ENCODE results near the gene GPR156.

Gene GPR156

GRCh38 chr3:120196333-120196732 lies 88.7 kb downstream of the GPR156 start:
- DNase-seq (ENCODE audit: low spot score): no peak

GRCh38 chr3:120193554-120193953 lies 91.5 kb downstream of the GPR156 start:
- DNase-seq (ENCODE audit: low spot score): no peak

- DNase-seq (ENCODE audit: low spot score): no peak
Observed at GRCh38 chr3:120192579-120192978, 92.4 kb downstream of the GPR156 start.

- DNase-seq (ENCODE audit: low spot score): no peak
Observed at GRCh38 chr3:120192159-120192558, 92.9 kb downstream of the GPR156 start.

- peak; percentile 40 for DNase-seq (ENCODE audit: low spot score)
Observed at GRCh38 chr3:120182613-120183511, 102.2 kb downstream of the GPR156 start.

GRCh38 chr3:120181632-120182031 lies 103.4 kb downstream of the GPR156 start:
- no peak for DNase-seq (ENCODE audit: low spot score)

GRCh38 chr3:120180731-120181412 lies 104.2 kb downstream of the GPR156 start:
- DNase-seq (ENCODE audit: low spot score): no peak

GRCh38 chr3:120177707-120178306 lies 107.2 kb downstream of the GPR156 start:
- DNase-seq (ENCODE audit: low spot score): no peak

- DNase-seq (ENCODE audit: low spot score): peak; percentile 86
Observed at GRCh38 chr3:120177151-120177550, 107.9 kb downstream of the GPR156 start.

- no peak for DNase-seq (ENCODE audit: low spot score)
Observed at GRCh38 chr3:120174811-120175539, 110.0 kb downstream of the GPR156 start.

- DNase-seq (ENCODE audit: low spot score): no peak
Observed at GRCh38 chr3:120173056-120173675, 111.9 kb downstream of the GPR156 start.

- DNase-seq (ENCODE audit: low spot score): no peak
Observed at GRCh38 chr3:120172070-120172469, 113.0 kb downstream of the GPR156 start.

- no peak for DNase-seq (ENCODE audit: low spot score)
Observed at GRCh38 chr3:120171134-120171873, 113.7 kb downstream of the GPR156 start.

- peak; percentile 92 for DNase-seq (ENCODE audit: low spot score)
Observed at GRCh38 chr3:120170223-120170622, 114.8 kb downstream of the GPR156 start.

- DNase-seq (ENCODE audit: low spot score): no peak
Observed at GRCh38 chr3:120169407-120169806, 115.6 kb downstream of the GPR156 start.

GRCh38 chr3:120168611-120169010 lies 116.4 kb downstream of the GPR156 start:
- no peak for DNase-seq (ENCODE audit: low spot score)

GRCh38 chr3:120168038-120168437 lies 117.0 kb downstream of the GPR156 start:
- DNase-seq (ENCODE audit: low spot score): no peak

- DNase-seq (ENCODE audit: low spot score): no peak
Observed at GRCh38 chr3:120167488-120167887, 117.5 kb downstream of the GPR156 start.

- DNase-seq (ENCODE audit: low spot score): no peak
Observed at GRCh38 chr3:120163816-120164215, 121.2 kb downstream of the GPR156 start.

- no peak for DNase-seq (ENCODE audit: low spot score)
Observed at GRCh38 chr3:120163026-120163425, 122.0 kb downstream of the GPR156 start.

- DNase-seq (ENCODE audit: low spot score): no peak
Observed at GRCh38 chr3:120162400-120162799, 122.6 kb downstream of the GPR156 start.

All from RKO (cell line).